Measurements from ENCODE around the gene OBSL1. TPM values are rescaled to one million over a fixed set of nuclear protein-coding genes. Genes with fewer than 3 reads are reported as not detected.

The OBSL1 gene
- total RNA-seq, 4 donors from 2014 or later: 53.2 to 146 (median 113) TPM

GRCh38 chr2:219561179-219562048 lies 9.9 kb downstream of the OBSL1 start:
- Histone ChIP-seq H3K4me1 (no peaks in the 10 kb centered on the region), H3K4me3 (no peak overlapping the region), H3K36me3 (no peaks in the 10 kb centered on the region), H3K9me3 (no peaks in the 10 kb centered on the region), H3K27ac (no peak overlapping the region), H3K27me3 (no peaks in the 10 kb centered on the region)
- DNase-seq: no peak
- intact Hi-C loops (cut with DNase I; ENCODE audit: low total_unique reads): loop anchor here (10.0 kb wide), 1 partner anchor 73 kb away; no protein-coding TSS in a partner anchor
- TF ChIP-seq POLR2A (IDR thresholded peaks at IDR 0.05) (no peak), CTCF (IDR thresholded peaks at IDR 0.05) (no peak)

GRCh38 chr2:219560893-219561178 lies 10.5 kb downstream of the OBSL1 start:
- TF ChIP-seq POLR2A (IDR thresholded peaks at IDR 0.05): no peak
- TF ChIP-seq CTCF (IDR thresholded peaks at IDR 0.05): no peak
- intact Hi-C loops (cut with DNase I; ENCODE audit: low total_unique reads): loop anchor here (10.0 kb wide), 1 partner anchor 74 kb away; no protein-coding TSS in a partner anchor
- Histone ChIP-seq H3K27me3 (no peaks in the 10 kb centered on the region), H3K4me3 (no peak overlapping the region), H3K27ac (no peak overlapping the region), H3K4me1 (no peaks in the 10 kb centered on the region), H3K36me3 (no peaks in the 10 kb centered on the region), H3K9me3 (no peaks in the 10 kb centered on the region)
- DNase-seq: no peak

GRCh38 chr2:219560037-219560892 lies 11.1 kb downstream of the OBSL1 start:
- H3K4me1 ChIP-seq: no peaks in the 10 kb centered on the region
- no peak for TF ChIP-seq POLR2A (IDR thresholded peaks at IDR 0.05)
- peak in 2 of 4 experiments; percentile 47 to 73 for TF ChIP-seq CTCF (IDR thresholded peaks at IDR 0.05)
- no peak overlapping the region for H3K4me3 ChIP-seq
- intact Hi-C loops (cut with DNase I; ENCODE audit: low total_unique reads): loop anchor here (10.0 kb wide), 1 partner anchor 75 kb away; no protein-coding TSS in a partner anchor
- no peaks in the 10 kb centered on the region for H3K9me3 ChIP-seq
- H3K27ac ChIP-seq: no peak overlapping the region
- H3K27me3 ChIP-seq: no peaks in the 10 kb centered on the region
- DNase-seq: no peak
- H3K36me3 ChIP-seq: no peaks in the 10 kb centered on the region

GRCh38 chr2:219559156-219559915 lies 12.0 kb downstream of the OBSL1 start:
- H3K4me3 ChIP-seq: no peak overlapping the region
- no peaks in the 10 kb centered on the region for H3K27me3 ChIP-seq
- intact Hi-C loops (cut with DNase I; ENCODE audit: low total_unique reads): no loop called here
- TF ChIP-seq POLR2A (IDR thresholded peaks at IDR 0.05) (no peak), CTCF (IDR thresholded peaks at IDR 0.05) (no peak)
- DNase-seq: no peak
- no peaks in the 10 kb centered on the region for H3K9me3 ChIP-seq
- H3K36me3 ChIP-seq: no peaks in the 10 kb centered on the region
- no peaks in the 10 kb centered on the region for H3K4me1 ChIP-seq
- H3K27ac ChIP-seq: no peak overlapping the region
